HG02610 (cell line): ENCODE results near the gene SLAMF9.

Source experiments
- ATAC-seq: cut with Tn5 transposase; IDR thresholded peaks from one replicate; pipeline ENCODE4 v1.9.1; 2021; ENCODE audit warnings: mild to moderate bottlenecking, moderate library complexity; ENCODE audit not compliant: unreplicated experiment

The SLAMF9 gene

DNA sequence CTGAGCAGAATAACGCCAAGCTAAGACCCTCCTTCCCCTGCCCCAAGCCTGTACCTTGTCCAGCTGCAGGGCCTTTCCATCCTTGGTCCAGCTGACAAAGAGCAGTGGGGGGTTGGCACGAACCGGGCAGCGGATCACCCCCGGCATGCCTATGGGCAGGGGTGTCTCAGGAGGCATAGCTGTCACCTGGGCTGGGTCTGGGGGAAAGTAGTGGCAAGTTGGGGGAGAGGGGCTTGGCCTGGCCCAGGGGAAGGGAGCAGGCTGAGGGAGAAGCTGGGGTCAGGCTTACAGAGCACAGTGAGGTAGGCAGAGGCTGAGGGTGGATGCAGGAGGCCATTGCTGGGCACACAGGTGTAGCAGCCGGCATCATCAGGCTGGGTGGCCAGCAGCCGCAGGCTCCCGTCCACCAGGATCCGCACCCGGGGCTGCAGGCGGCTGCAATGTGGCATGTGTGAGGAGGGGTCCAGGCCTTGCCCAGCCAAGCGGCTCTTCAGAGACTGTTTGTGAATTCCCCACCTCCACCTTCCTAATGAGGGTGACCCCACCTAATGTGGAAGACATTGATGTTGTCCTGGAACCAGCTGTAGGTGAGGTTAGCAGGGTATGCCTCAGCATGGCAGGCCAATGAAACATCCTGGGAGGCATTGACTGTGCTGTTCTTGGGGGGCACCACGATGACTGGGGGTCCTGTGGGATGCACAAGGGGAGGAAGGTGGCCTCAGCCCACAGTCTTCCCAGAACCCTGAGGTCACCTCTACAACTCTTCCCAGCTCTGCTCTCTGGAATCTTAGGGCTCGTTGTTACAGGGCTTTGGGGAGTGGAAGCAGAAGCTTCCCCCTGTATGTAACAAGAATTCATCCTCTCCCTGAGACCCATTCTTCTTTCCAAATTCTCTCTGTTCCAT is 19.6 kb downstream of the SLAMF9 start:
- ATAC-seq: no peak

DNA sequence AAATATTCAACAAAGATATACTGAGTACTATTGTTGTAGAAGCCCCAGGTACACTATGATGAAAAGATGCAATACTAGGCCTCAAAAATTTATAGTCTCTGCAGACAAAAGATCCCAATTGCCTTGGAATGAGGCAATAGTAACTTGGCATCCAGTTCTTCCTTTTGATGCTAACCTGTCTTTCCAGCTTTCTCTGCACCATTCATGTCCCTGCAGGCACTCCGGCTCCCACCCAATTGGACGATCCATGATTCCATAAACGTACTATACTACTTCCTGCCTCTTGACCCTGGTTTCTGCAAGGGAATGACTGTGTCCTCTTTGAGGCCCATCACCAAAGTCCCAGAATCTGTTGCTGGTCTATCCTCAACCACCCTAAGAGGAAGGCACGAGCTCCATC is 20.7 kb downstream of the SLAMF9 start:
- no peak for ATAC-seq

GRCh38 chr1:159932296-159933285 is 21.4 kb downstream of the SLAMF9 start:
- peak; percentile 52 for ATAC-seq

- no peak for ATAC-seq
Measured at GRCh38 chr1:159931795-159932173, 22.3 kb downstream of the SLAMF9 start.

GRCh38 chr1:159931101-159931794 is 22.8 kb downstream of the SLAMF9 start:
- no peak for ATAC-seq

GRCh38 chr1:159930634-159931033 is 23.4 kb downstream of the SLAMF9 start:
- no peak for ATAC-seq

GRCh38 chr1:159930216-159930615 is 23.8 kb downstream of the SLAMF9 start:
- no peak for ATAC-seq

GRCh38 chr1:159929155-159930051 is 24.6 kb downstream of the SLAMF9 start:
- ATAC-seq: no peak

- ATAC-seq: no peak
Measured at GRCh38 chr1:159928491-159929050, 25.5 kb downstream of the SLAMF9 start.

- ATAC-seq: no peak
Measured at GRCh38 chr1:159927849-159928431, 26.1 kb downstream of the SLAMF9 start.

DNA sequence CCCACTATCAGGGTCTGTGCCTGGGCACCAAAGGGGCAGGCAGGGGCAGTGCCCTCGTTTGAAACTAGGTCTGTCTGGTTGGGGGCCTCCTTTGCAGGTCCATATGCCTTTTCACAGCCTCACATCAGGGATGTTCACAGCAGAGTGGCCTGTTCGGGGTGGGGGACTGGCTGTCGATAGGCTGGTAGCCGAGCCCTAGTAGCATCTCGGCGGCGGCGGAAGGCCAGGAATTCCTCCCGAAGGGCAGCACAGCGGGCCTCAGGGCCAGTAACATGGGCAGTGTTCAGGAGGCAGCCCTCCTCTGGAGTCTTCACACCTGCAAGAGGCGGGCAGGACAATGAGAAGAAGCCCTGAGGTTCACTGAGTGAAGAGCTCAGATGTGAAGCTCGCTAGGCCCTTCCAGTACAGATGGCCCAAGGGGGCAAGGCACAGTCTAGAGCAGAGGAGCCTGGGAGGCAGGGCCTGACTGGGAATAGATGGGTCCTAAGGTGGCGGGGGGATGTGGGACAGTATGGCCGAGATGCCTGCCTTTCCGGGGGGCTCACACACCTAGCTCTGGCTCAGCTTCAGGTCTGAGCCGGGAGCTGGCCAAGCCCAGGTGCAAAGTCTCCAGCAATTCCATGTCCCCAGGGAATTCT is 26.7 kb downstream of the SLAMF9 start:
- ATAC-seq: no peak

DNA sequence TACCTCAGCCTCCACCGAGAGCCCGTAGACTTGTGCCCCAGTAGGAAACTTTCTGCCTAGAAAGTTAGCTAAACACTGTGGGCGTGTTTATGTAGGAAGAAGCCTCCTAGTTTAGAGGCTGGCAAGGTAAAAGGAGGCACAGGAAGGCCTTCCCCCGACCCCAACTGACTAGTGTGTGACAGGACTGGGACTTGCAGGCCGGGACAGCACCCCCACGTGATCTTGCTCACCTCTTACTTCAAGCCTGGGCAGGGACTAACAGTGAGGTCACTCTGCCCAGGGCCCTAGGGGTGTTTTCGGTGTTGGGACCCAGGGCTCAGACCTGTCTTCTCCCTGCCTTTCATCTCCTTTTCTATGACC is 28.3 kb downstream of the SLAMF9 start:
- peak; percentile 2 for ATAC-seq

GRCh38 chr1:159924791-159925718 is 29.0 kb downstream of the SLAMF9 start, which contains the start of gene TAGLN2:
TAGLN2 (minus strand) TSS chr1:159925507; CDS start chr1:159920509, 4,998 bp downstream.
- peak; percentile 60 for ATAC-seq

DNA sequence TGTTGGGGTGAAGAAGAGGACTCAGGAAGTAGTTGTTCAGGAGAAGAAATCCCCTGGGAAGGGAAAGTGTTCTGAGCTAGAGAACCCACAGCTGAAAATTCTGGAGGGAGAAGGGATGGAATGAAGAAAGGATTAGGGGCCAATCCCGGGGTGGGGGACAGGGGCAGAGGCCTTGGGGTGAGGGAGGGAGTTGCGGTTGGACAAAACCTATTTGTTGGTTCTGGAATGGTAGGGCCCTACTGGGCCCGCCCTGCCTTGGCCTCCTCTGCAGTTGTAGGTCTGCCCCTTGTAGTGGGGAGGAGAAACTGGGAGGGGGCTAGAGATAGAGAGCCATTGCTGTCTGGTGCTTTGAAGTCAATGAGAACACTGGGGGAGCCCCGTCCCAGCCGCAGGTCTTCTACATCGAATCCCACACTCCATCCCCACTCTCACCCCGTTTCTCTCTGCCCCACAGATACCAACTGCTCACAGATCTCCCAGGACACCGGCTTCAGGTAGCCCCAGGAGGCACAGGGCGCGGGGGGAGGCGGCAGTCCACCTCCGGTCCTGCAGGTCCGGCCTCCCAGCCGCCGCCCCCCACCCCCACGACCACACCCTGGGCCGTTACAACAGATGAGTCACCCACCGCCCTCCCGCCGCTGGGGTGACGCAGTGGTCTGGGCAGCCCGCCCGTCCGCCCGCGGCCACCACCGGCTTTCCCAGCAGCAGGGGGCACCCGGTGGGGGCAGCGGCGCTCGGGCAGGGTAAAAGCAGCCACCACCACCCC is 29.8 kb downstream of the SLAMF9 start:
- no peak for ATAC-seq

- peak; percentile 29 for ATAC-seq
Measured at GRCh38 chr1:159923203-159924024, 30.6 kb downstream of the SLAMF9 start.
